Measurements from ENCODE around the gene LIN7A.
"Not testable (repeated sequence)": the region's sequence is repeated elsewhere in the genome, so short reads cannot be mapped to it uniquely, and the experiment has no call there.

The LIN7A gene

DNA sequence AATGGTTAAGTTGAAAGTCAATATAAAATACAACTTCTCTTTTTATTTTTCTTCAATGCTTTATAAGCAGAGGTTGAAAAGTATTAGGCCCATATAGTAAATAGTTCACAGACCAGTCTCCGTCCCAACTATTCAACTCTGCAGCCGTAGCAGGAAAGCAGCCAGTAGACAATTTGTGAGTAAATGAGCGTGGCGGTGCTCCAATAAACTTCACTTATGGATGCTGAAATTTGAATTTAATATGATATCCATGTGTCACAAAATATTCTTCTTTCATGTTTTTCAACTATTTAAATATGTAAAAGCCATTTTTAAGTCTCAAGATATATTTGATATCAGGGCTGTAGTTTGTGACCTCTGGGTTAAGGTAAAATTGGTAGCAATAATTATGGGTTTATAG, 17.7 kb downstream of the LIN7A start:
- no peak for DNase-seq (ENCODE audit: low read depth)

- DNase-seq (ENCODE audit: low read depth): no peak
Measured at GRCh38 chr12:80917651-80918050, 20.1 kb downstream of the LIN7A start.

DNA sequence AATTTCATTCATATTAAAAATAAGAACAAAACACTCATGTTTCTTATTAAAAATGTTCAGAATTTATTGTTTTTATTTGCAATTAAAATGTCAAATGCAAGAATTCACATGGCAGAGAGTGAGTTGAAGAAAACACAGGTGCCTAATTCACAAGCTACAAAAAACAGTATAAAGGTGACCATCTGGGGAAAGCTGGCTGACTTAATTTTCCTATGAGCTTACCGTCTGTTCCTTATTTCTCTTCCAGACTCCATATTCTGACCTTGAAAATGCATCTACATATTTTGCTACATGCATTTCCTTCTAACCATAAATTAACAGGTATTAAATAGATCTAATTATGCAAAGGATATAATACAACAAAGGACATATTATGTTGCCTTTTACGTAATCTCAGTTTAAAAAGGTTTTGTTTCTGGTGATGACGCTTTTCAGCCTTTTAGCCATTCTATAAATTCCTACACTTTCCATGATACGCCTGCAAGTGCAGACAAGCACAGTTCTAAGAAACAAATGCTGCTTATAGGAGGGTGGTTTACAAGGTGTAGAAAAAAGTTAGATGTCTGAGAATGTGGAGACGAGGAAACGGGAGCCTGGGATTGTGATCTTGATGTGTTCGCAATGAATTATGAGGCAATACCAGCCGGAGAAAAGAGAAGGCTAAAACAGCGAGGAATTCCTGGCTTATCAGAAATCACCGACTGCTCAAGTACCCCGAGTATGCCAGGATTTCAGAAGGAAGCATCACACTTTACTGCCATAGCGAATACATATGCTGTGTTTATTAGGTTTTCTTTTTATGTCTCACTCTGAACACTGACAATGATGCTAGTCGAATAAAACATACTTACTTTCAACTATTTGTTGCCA, 24.6 kb downstream of the LIN7A start:
- no peak for DNase-seq (ENCODE audit: low read depth)

- no peak for DNase-seq (ENCODE audit: low read depth)
Measured at GRCh38 chr12:80909370-80909769, 28.4 kb downstream of the LIN7A start.

DNA sequence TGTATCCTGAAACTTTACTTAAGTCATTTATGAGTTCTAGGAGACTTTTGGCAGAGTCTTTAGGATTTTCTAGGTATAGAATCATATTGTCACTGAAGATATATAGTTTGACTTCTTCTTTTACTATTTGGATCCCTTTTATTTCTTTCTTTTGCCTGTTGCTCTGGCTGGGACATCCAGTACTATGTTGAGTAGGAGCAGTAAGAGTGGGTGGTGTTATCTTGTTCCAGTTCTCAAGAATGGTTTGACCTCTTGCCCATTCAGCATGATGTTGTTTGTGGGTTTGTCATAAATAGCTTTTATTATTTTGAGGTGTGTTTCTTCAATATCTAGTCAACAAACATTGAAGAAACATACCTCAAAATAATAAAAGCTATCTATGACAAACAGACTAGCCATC, 35.0 kb downstream of the LIN7A start:
- DNase-seq (ENCODE audit: low read depth): no peak

- DNase-seq (ENCODE audit: low read depth): no peak
Measured at GRCh38 chr12:80901661-80902060, 36.1 kb downstream of the LIN7A start.

DNA sequence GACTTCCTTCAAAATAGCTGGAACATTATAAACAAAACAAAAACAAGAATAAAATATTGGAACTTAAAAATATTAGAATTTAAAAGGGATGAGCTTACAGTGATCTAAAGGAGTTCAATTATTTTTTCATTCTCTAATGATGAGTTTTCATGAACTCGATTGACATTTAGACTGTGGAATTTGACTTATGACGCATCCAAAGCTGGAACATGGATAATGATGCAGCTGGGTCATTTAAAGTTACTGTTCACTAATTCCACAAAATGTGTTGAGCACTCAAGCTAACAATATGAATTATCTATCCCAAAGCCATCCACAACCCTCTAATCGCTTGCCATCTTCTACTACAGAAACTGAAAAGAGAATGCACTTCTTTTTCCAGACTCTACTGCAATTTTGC, 42.5 kb downstream of the LIN7A start:
- no peak for DNase-seq (ENCODE audit: low read depth)

DNA sequence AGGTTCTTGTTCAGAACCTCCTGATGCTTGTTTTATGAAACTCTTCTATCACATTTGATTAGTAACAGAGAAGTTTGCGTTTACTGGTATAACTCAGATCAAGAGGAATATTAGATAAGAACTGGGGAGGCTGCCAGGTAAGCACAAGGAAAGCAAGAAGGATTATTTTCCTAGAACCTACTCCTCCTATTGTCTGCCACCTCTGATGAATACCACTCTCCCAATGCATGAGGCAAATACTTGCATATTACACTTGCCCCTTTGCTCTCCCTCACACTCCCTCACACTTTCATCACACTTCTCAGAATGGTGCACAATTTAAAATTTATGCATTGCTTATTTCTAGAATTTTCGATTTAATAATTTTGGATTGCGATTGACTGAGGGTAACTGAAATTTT, 43.6 kb downstream of the LIN7A start:
- DNase-seq (ENCODE audit: low read depth): no peak

DNA sequence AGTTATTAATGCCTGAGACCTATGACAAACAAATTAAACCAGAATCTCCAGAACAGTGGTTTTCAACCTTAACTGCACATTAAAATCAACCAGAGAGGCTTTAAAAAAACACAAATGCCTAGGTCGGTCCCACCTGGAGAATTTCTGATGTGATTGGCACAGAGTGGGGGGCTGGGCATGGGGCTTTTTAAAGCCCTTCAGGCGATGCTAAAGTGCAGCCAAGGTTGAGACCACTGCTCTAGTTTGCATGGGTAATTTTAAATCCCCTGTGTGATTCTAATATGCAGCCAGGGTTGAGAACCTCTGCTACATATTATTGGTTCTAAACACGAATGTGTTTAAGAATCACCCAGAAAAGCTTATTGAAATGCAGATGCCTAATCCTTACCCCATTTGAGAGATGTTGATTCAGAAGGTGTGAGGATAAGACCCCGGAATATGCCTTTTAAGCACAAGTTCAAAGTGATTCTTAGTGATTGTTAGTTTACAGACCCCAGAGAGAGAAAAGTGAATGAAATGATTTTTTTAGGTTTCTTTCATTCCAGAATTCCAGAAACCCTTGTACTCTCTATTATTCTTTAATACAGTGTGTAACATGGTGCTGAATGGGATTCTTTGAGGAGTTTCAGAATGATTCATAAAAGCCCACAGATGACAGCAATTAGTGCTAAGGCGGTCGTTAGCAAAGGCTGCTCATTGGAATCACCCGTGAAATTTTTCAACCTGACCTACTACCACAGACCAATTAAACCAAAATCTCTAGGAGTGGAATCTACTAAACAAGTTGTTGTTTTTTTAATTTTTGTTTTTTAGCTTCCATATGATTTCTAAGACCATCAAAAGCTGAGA, 44.9 kb downstream of the LIN7A start:
- DNase-seq (ENCODE audit: low read depth): no peak

- DNase-seq (ENCODE audit: low read depth): no peak
Measured at GRCh38 chr12:80884651-80885050, 53.1 kb downstream of the LIN7A start.

- no peak for DNase-seq (ENCODE audit: low read depth)
Measured at GRCh38 chr12:80881106-80881505, 56.6 kb downstream of the LIN7A start.

DNA sequence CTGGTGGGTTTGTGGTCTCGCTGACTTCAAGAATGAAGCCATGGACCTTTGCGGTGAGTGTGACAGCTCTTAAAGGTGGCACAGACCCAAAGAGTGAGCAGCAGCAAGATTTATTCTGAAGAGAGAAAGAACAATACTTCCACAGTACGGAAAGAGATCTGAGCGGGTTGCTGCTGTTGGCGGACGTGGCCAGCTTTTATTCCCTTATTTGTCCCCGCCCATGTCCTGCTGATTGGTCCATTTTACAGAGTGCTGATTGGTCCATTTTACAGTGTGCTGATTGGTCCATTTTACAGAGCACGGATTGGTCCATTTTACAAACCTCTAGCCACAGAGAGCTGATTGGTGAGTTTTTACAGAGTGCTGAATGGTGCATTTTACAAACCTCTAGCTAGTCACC, 59.3 kb downstream of the LIN7A start:
- not testable (repeated sequence) for DNase-seq (ENCODE audit: low read depth)

DNA sequence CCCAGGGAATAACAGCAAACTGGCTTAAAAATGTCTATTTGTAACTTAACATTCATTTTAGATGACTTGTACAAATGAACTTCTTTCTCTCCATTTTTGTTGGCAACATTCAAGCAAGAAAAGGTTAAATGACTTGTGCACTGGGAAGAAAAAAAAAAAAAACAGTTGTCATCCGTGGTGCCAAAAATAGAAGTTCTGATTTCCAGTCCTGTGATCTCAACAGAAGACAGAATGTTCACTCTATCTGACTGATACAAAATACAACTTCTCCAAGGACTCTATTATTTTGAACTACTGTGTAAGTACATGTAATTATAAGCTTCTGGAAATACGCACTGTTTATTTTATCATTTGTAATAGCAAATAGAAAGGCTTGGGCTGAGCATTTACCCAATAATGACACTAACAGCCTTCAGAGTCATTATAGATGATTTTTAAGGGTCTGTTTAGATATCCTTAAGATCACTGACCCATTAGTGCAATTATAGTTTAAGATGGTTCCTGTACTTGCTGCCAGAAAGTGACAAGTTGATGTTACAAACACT, 59.9 kb downstream of the LIN7A start:
- DNase-seq (ENCODE audit: low read depth): no peak

DNA sequence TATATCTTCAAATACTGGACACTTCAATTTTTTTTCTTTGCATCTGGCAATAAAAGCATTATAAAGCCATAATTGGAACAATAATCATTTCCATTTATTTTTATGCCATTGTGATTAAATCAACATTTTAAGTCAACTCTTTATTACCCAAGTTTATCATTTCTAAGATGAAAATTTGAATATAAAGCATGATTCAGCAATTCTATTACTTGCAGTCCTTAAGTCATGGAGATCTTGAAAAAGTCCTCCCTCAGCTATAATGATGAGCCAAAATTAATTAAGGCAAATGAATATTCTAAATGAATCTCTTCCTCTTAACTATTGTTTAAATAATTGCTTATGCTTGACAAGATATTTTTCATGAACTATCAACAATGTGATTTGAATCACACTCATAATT, 65.7 kb downstream of the LIN7A start:
- no peak for DNase-seq (ENCODE audit: low read depth)

DNA sequence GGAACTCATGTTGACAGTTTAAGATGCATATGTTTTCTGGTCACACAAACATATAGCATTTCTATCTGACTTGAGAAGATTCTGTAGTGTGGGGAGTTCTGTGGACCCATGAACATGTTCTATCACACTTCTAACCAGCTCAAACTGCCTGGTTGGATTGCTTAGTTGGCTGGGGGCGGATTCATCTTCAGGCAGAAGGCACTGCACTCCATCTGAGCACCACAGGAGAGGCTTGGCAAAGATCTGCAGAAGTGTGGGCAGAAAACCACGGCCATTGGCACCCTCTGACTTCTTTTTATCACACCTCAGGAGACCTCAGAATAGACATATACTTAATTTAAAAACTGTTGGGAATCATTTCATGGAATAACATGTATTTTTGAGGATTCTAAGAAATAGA, 68.5 kb downstream of the LIN7A start:
- no peak for DNase-seq (ENCODE audit: low read depth)

DNA sequence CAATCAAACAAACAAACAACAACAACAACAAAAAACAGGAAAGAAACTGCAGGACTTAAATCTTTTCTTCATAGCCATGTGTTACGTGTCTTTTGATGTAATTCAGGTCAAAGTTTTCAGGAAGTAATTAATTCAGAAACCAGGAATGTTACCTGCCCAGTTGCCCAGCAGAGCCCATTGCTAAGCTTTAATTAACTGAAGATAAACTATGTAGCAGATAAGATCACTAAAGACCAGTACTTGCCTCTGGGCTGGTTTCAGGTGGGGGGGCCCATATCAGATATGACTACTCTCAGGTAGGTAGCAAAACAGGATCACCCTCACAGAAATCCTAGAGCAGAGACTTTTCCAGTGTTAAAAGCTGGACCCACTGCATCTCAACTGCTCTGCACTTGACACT, 69.2 kb downstream of the LIN7A start:
- DNase-seq (ENCODE audit: low read depth): no peak

DNA sequence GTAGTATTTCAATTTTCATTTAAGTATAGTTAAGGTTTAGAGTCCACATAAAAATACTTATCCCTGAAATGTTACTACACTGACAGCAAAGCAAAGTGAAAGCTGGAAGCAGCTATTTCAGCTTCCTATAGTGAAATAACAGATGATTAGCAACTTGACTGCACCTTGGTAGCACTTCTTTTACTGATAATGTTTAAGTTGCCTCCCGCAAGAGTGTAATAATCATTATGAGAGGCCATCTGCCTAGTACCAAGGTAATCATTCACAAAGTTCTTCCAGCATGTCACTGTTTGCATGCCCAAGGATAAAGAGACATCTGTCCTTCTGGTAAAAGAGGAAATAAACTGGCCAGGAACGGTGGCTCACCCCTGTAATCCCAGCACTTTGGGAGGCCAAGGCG, 69.8 kb downstream of the LIN7A start:
- DNase-seq (ENCODE audit: low read depth): no peak

- DNase-seq (ENCODE audit: low read depth): no peak
Measured at GRCh38 chr12:80864046-80864735, 73.5 kb downstream of the LIN7A start.

GRCh38 chr12:80862531-80862930, 75.2 kb downstream of the LIN7A start:
- no peak for DNase-seq (ENCODE audit: low read depth)

DNA sequence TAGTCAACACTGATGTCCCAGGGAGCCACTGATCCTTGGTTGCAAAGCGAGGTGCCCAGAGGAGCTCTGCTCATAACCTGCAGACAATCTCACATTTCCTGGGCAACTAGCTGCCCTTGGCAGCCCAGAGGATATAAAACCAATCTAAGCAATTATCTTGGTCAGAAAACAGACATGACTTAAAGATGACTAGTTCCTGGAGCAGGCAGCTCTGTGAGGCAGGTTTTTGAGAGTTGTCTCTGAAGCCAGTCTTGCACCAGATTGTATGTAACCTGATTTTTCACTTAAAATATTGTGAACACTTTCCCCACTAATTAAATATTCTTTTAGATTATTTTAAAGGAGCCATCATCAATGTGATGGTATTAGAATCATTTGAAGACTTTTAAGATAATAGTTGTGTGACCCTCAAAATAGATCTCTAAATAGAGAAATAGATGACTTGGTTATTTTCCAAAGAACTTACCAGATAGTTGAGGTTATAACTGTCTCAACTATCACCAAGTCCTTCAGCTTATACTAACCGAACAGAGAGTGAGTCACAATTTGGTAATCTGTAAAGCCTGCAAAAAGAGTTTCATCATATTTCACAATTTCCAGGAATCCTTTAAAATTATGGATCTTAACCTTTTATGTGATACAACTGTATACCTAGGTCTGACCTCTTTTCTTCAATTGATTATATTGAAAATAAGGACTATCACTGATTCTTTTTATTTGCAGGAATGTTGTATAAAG, 75.9 kb downstream of the LIN7A start:
- no peak for DNase-seq (ENCODE audit: low read depth)

DNA sequence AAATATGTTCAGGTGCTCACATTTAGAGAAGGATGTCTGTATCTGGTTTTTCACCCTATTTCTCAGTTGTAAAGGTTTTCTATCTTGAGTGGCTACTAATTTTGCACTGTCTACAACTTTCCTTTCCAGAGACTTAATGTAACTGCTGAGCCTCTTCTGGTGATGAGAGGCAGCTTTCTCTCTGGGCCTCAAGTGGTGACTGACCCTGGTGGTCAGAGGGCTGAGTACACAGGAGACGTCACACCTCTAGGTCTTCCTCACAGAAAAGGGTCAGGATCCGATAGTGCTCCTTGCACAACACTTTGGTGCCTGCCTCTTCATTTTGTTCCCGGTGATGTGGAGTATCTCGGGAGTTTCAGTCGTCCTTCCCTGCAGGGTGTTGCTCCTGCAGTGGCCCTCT, 76.8 kb downstream of the LIN7A start:
- no peak for DNase-seq (ENCODE audit: low read depth)

- no peak for DNase-seq (ENCODE audit: low read depth)
Measured at GRCh38 chr12:80860206-80860605, 77.5 kb downstream of the LIN7A start.
